ENCODE measurements around the gene GALNT2. TPM values are rescaled to one million over a fixed set of nuclear protein-coding genes. Genes with fewer than 3 reads are reported as not detected.

GALNT2 gene
- total RNA-seq, 5 donors from 2014 or later (not counting 1 experiment from before 2014, with no cell fraction given) = 22.2 to 29.7 (median 23.5) TPM

- POLR2A ChIA-PET = interaction anchor here in 1 of 2 donors (0.5 kb wide), 1 partner anchor 422 kb away, joined by 3 read pairs; no protein-coding TSS in a partner anchor
- CTCF ChIA-PET = no interaction called here
- no peaks in the 10 kb centered on the region for H3K9me3 Mint-ChIP-seq
- Histone ChIP-seq H3K9me3 (no peaks in the 10 kb centered on the region), H3K4me3 (ENCODE audit: control insufficient read depth in 1 of 2, extremely low read depth in 1 of 2, low read length in 1 of 2) (no peak overlapping the region), H3K4me1 (ENCODE audit: control insufficient read depth in 1 of 2, extremely low read depth in 1 of 2, insufficient read depth in 2 of 2, low read length in 2 of 2) (peaks cover 0 to 4% of the 10 kb centered on the region in 2 experiments), H3K36me3 (ENCODE audit: control insufficient read depth in 2 of 2, extremely low read depth in 1 of 2, insufficient read depth in 1 of 2, low read length in 1 of 2) (no peaks in the 10 kb centered on the region), H3K27ac (ENCODE audit: low read length) (no peak overlapping the region), H3K27me3 (replicated peaks in 1 of 2; ENCODE audit: control insufficient read depth in 2 of 2, extremely low read depth in 1 of 2, insufficient read depth in 2 of 2, low read length in 1 of 2) (no peaks in the 10 kb centered on the region)
- no peaks in the 10 kb centered on the region for H3K27me3 Mint-ChIP-seq
- H3K4me1 Mint-ChIP-seq = peaks cover 32 to 45% (median 34%) of the 10 kb centered on the region in 3 donors
- DNase-seq = no peak
- no peak for ATAC-seq (replicated peaks in 1 of 4)
- peaks cover 4% of the 10 kb centered on the region for H3K36me3 Mint-ChIP-seq
- 81% methylated on average over 5 of the region's 12 CpGs for WGBS (ENCODE audit: insufficient coverage)
- no peak overlapping the region for H3K27ac Mint-ChIP-seq
- H3K4me3 Mint-ChIP-seq = no peak overlapping the region
Measured at GRCh38 chr1:230158415-230159291, 91.6 kb downstream of the GALNT2 start.

- no peak overlapping the region for H3K4me3 ChIP-seq (ENCODE audit: control insufficient read depth in 1 of 2, extremely low read depth in 1 of 2, low read length in 1 of 2)
- no peaks in the 10 kb centered on the region for H3K9me3 ChIP-seq
- Mint-ChIP-seq H3K27ac (peak overlapping the region in 1 of 2 donors; percentile 20), H3K4me3 (no peak overlapping the region), H3K9me3 (no peaks in the 10 kb centered on the region), H3K4me1 (peaks cover 32 to 40% (median 34%) of the 10 kb centered on the region in 3 donors), H3K36me3 (peaks cover 4% of the 10 kb centered on the region), H3K27me3 (no peaks in the 10 kb centered on the region)
- CTCF ChIA-PET = no interaction called here
- WGBS (ENCODE audit: insufficient coverage) = 100% methylated on average over 1 of the region's 6 CpGs
- H3K4me1 ChIP-seq (ENCODE audit: control insufficient read depth in 1 of 2, extremely low read depth in 1 of 2, insufficient read depth in 2 of 2, low read length in 2 of 2) = peaks cover 0 to 4% of the 10 kb centered on the region in 2 experiments
- H3K27ac ChIP-seq (ENCODE audit: low read length) = no peak overlapping the region
- ATAC-seq (replicated peaks in 1 of 4) = no peak
- no peaks in the 10 kb centered on the region for H3K27me3 ChIP-seq (replicated peaks in 1 of 2; ENCODE audit: control insufficient read depth in 2 of 2, extremely low read depth in 1 of 2, insufficient read depth in 2 of 2, low read length in 1 of 2)
- DNase-seq = no peak
- POLR2A ChIA-PET = no interaction called here
- no peaks in the 10 kb centered on the region for H3K36me3 ChIP-seq (ENCODE audit: control insufficient read depth in 2 of 2, extremely low read depth in 1 of 2, insufficient read depth in 1 of 2, low read length in 1 of 2)
Measured at GRCh38 chr1:230159580-230159979, 92.5 kb downstream of the GALNT2 start.

GRCh38 chr1:230160957-230161771 is 94.1 kb downstream of the GALNT2 start:
- Histone ChIP-seq H3K4me1 (ENCODE audit: control insufficient read depth in 1 of 2, extremely low read depth in 1 of 2, insufficient read depth in 2 of 2, low read length in 2 of 2) (peaks cover 0 to 2% of the 10 kb centered on the region in 2 experiments), H3K27ac (ENCODE audit: low read length) (no peak overlapping the region), H3K36me3 (ENCODE audit: control insufficient read depth in 2 of 2, extremely low read depth in 1 of 2, insufficient read depth in 1 of 2, low read length in 1 of 2) (no peaks in the 10 kb centered on the region), H3K4me3 (ENCODE audit: control insufficient read depth in 1 of 2, extremely low read depth in 1 of 2, low read length in 1 of 2) (no peak overlapping the region), H3K27me3 (replicated peaks in 1 of 2; ENCODE audit: control insufficient read depth in 2 of 2, extremely low read depth in 1 of 2, insufficient read depth in 2 of 2, low read length in 1 of 2) (no peaks in the 10 kb centered on the region), H3K9me3 (no peaks in the 10 kb centered on the region)
- ChIA-PET CTCF (interaction anchor here (0.5 to 0.6 kb wide), 3 partner anchors 292 to 996 kb away, joined by 3 read pairs; no protein-coding TSS in a partner anchor), POLR2A (no interaction called here)
- DNase-seq (no peak), ATAC-seq (replicated peaks in 1 of 4) (no peak)
- H3K27me3 Mint-ChIP-seq = no peaks in the 10 kb centered on the region
- H3K4me1 Mint-ChIP-seq = peaks cover 24 to 30% (median 25%) of the 10 kb centered on the region in 3 donors
- 88% methylated on average over 6 of the region's 8 CpGs for WGBS (ENCODE audit: insufficient coverage)
- H3K36me3 Mint-ChIP-seq = peaks cover under 1% of the 10 kb centered on the region
- no peak overlapping the region for H3K27ac Mint-ChIP-seq
- no peak overlapping the region for H3K4me3 Mint-ChIP-seq
- no peaks in the 10 kb centered on the region for H3K9me3 Mint-ChIP-seq

- Mint-ChIP-seq H3K27me3 (no peaks in the 10 kb centered on the region), H3K4me1 (peaks cover 19 to 24% (median 19%) of the 10 kb centered on the region in 3 donors), H3K27ac (no peak overlapping the region), H3K4me3 (no peak overlapping the region), H3K9me3 (no peaks in the 10 kb centered on the region), H3K36me3 (no peaks in the 10 kb centered on the region)
- H3K36me3 ChIP-seq (ENCODE audit: control insufficient read depth in 2 of 2, extremely low read depth in 1 of 2, insufficient read depth in 1 of 2, low read length in 1 of 2) = no peaks in the 10 kb centered on the region
- ChIA-PET CTCF (interaction anchor here in 1 of 2 donors (0.6 kb wide), 1 partner anchor 21 kb away, joined by 4 read pairs; no protein-coding TSS in a partner anchor), POLR2A (no interaction called here)
- H3K4me3 ChIP-seq (ENCODE audit: control insufficient read depth in 1 of 2, extremely low read depth in 1 of 2, low read length in 1 of 2) = no peak overlapping the region
- 100% methylated on average over 4 of the region's 6 CpGs for WGBS (ENCODE audit: insufficient coverage)
- DNase-seq (no peak), ATAC-seq (replicated peaks in 1 of 4) (no peak)
- H3K27me3 ChIP-seq (replicated peaks in 1 of 2; ENCODE audit: control insufficient read depth in 2 of 2, extremely low read depth in 1 of 2, insufficient read depth in 2 of 2, low read length in 1 of 2) = no peaks in the 10 kb centered on the region
- no peaks in the 10 kb centered on the region for H3K9me3 ChIP-seq
- no peak overlapping the region for H3K27ac ChIP-seq (ENCODE audit: low read length)
- no peaks in the 10 kb centered on the region for H3K4me1 ChIP-seq (ENCODE audit: control insufficient read depth in 1 of 2, extremely low read depth in 1 of 2, insufficient read depth in 2 of 2, low read length in 2 of 2)
Measured at GRCh38 chr1:230163205-230163604, 96.2 kb downstream of the GALNT2 start.

- Mint-ChIP-seq H3K36me3 (no peaks in the 10 kb centered on the region), H3K4me3 (no peak overlapping the region), H3K27me3 (no peaks in the 10 kb centered on the region), H3K27ac (no peak overlapping the region), H3K4me1 (peaks cover 19 to 26% (median 21%) of the 10 kb centered on the region in 3 donors), H3K9me3 (no peaks in the 10 kb centered on the region)
- Histone ChIP-seq H3K4me3 (ENCODE audit: control insufficient read depth in 1 of 2, extremely low read depth in 1 of 2, low read length in 1 of 2) (no peak overlapping the region), H3K4me1 (ENCODE audit: control insufficient read depth in 1 of 2, extremely low read depth in 1 of 2, insufficient read depth in 2 of 2, low read length in 2 of 2) (no peaks in the 10 kb centered on the region), H3K27me3 (replicated peaks in 1 of 2; ENCODE audit: control insufficient read depth in 2 of 2, extremely low read depth in 1 of 2, insufficient read depth in 2 of 2, low read length in 1 of 2) (no peaks in the 10 kb centered on the region), H3K9me3 (no peaks in the 10 kb centered on the region), H3K27ac (ENCODE audit: low read length) (no peak overlapping the region), H3K36me3 (ENCODE audit: control insufficient read depth in 2 of 2, extremely low read depth in 1 of 2, insufficient read depth in 1 of 2, low read length in 1 of 2) (no peaks in the 10 kb centered on the region)
- CTCF ChIA-PET = no interaction called here
- ATAC-seq (replicated peaks in 1 of 4) (no peak), DNase-seq (no peak)
- POLR2A ChIA-PET = no interaction called here
- 100% methylated on average over 1 of the region's 3 CpGs for WGBS (ENCODE audit: insufficient coverage)
Measured at GRCh38 chr1:230163719-230164118, 96.7 kb downstream of the GALNT2 start.

GRCh38 chr1:230165536-230165935 is 98.5 kb downstream of the GALNT2 start:
- Mint-ChIP-seq H3K27me3 (no peaks in the 10 kb centered on the region), H3K9me3 (no peaks in the 10 kb centered on the region), H3K4me1 (peaks cover 33 to 36% (median 33%) of the 10 kb centered on the region in 3 donors), H3K4me3 (no peak overlapping the region), H3K27ac (no peak overlapping the region), H3K36me3 (no peaks in the 10 kb centered on the region)
- Histone ChIP-seq H3K27me3 (replicated peaks in 1 of 2; ENCODE audit: control insufficient read depth in 2 of 2, extremely low read depth in 1 of 2, insufficient read depth in 2 of 2, low read length in 1 of 2) (no peaks in the 10 kb centered on the region), H3K36me3 (ENCODE audit: control insufficient read depth in 2 of 2, extremely low read depth in 1 of 2, insufficient read depth in 1 of 2, low read length in 1 of 2) (no peaks in the 10 kb centered on the region), H3K27ac (ENCODE audit: low read length) (no peak overlapping the region), H3K9me3 (no peaks in the 10 kb centered on the region), H3K4me3 (ENCODE audit: control insufficient read depth in 1 of 2, extremely low read depth in 1 of 2, low read length in 1 of 2) (no peak overlapping the region), H3K4me1 (ENCODE audit: control insufficient read depth in 1 of 2, extremely low read depth in 1 of 2, insufficient read depth in 2 of 2, low read length in 2 of 2) (peaks cover 0 to 3% of the 10 kb centered on the region in 2 experiments)
- WGBS (ENCODE audit: insufficient coverage) = 98% methylated on average over 4 of the region's 4 CpGs
- ChIA-PET POLR2A (no interaction called here), CTCF (interaction anchor here in 1 of 2 donors (1.2 to 1.6 kb wide), 2 partner anchors 455 to 505 kb away, joined by 3 to 5 read pairs; no protein-coding TSS in a partner anchor)
- ATAC-seq (replicated peaks in 1 of 4) = no peak
- DNase-seq = no peak

All from T-cell (primary cell).